Stimulated activated CD4-positive, alpha-beta T cell treated with anti-CD3 and anti-CD28 coated beads, TNF-alpha, amount 100 ng/mL, for 24 hours (primary cell): ENCODE measurements around the gene ZNF438.

ENCODE experiments used
- DNase-seq, 3 experiments: peaks; one replicate each; pipeline ENCODE4 v3.0.0-alpha.2; 2020; ENCODE audit warnings: low read depth in 3 of 3

ZNF438 gene

DNA sequence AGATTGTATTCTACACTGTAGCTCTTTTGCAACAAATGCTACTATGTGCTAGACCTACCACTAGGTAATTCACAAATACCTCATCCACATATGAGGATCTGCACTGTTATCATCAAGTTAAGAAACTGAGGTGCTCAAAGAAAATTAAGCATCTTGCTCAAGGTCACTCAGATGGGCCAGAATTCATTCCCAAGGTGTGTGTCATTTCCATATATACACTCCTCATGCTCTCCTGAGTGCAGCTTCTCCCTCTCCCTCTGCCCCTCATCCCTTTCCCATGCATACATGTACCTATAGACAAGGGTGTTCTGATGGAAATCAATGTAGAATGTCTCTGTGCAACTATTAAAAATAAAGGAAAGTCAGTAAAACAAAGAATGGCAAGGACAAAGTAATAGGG, 146.2 kb downstream of the ZNF438 start:
- no peak for DNase-seq

DNA sequence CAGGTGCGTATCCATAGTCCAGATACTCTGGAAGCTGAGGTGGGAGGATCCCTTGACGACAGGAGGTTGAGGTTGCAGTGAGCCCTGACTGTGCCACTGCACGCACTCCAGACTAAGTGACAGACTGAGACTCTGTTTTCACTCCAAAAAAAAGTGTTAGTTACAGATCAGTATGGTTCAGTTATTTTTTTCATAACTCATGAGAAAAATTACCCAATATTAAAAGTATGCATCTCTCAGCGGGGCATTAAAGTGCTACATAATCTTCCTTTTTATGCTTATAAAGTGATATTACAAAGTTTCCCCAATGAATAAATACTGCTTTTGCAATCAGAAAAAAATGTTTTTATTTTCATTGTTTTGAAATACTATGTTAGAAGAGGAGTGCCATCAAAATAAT, 147.9 kb downstream of the ZNF438 start:
- no peak for DNase-seq

DNA sequence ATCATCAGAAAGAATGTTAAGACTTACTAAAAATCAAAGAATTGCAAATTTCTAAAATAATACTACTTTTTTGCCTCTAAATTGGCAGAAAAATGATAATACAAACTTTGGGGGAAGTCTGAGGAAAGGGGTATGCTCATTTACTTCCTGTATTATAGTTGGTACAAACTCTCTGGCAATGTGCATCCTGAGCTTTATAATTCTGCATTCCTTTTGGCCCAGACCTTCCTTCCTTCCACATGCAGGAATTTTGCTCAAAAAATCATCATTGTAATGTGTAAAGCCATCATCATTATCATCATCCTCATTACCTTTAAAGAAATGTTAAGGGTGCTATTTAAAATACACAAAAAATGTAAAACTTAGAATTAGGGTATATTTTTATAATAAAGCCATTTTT, 148.5 kb downstream of the ZNF438 start:
- no peak for DNase-seq

DNA sequence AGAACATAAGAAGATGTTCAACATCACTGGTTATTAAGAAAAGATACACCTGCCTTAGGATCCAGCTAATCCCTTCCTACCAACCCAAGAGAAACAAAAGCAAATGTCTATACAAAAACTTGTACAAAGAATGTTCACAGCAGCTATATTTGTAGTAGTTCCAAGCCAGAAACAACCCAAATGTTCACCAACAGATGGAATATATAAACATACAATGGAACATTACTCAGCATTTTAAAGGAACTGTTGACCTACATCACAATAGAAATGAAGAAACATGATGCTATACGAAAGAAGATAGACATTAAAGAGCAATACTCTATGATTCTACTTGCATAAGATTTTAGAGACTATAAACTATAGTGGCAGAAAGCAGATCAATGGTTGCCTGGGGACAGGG, 149.4 kb downstream of the ZNF438 start:
- DNase-seq: no peak

DNA sequence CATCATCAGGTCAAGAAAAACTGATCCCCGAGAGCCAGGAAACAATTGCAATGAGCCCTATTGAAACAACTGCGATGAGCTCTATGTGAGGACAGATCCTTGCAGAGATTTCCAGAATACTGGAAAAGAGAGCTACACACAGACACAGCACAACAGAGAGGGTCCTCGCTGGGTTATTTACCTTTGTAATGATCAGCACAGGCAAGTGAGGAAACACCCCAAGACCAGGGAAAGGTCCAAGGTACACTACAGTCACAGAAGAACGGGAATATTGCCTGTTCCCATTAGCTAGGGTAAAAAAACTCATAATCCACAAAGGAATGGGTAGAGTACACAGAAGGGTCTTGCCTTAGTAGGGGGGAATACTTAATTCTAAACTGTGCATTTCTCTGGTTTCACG, 152.7 kb downstream of the ZNF438 start:
- DNase-seq: no peak

DNA sequence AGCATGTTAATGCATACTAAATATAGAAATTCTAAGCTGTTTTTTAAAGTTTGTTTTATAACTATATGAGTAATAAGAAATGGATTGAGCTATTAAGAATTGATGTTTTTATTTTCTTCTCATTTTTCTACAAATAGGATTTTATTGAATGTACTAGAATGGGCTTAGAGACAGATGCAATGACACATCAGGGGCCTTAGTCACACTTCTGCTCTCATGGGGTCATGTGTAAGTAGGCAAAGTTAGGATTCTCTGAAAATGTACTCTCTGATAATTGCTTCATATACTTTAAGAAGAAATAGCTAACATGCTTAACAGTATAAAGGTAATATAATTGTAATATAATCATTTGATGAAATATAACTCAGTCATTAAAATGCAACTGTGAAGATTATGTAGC, 154.6 kb downstream of the ZNF438 start:
- no peak for DNase-seq

DNA sequence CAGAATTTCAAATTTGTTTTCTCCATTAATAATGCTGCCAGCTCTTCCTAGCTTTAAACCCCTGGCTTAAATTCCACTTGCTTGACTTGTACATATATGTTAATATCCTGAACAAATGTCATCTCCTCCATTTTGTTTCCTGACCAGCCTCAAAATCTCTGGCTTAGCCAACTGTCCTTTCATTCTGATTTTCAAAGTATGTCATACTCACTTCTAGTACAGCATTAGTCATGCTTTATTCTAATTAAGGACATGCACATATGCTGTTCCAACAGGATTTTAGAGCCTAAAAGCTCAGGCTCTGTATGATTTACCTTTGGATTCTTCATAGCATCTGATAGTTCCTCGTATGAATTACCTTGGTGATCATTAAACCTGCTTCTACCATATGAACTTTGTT, 158.3 kb downstream of the ZNF438 start:
- no peak for DNase-seq

DNA sequence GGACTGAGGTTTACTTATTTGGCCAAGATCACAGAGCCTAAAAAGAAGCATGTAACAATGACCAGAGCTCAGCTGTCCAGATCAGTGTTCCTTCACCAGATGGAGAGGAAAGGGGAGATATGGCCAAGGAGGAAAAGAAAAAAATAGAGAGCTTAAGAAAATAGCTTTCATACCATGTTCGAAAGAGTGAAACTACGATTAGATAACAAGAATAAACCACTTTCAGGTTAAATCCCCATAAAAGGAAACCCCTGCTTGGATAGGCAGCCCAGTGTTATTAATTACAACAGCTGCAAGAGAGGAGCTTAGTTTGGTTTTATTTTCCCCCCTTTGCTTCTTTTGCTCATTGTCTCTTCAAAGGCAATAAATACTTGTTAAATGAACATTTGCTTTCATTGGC, 160.8 kb downstream of the ZNF438 start:
- no peak for DNase-seq

DNA sequence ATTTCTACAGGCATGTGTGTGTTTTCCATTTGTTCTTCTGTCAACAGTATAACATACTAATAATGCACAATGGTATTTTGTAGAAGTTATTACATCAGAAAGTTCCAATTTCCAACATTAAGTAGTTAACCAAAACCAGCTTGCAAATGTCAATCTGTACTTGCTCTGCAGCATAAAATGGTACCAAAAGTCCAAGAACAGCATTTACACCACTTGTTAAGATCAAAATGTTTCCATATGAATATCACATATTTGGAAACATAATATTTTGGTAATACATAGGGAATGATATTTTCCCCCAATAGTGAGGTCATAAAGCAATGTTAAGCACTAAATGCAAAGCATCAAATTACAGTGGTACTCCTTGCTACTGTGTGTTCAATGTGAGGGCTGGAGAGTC, 162.1 kb downstream of the ZNF438 start:
- DNase-seq: no peak

DNA sequence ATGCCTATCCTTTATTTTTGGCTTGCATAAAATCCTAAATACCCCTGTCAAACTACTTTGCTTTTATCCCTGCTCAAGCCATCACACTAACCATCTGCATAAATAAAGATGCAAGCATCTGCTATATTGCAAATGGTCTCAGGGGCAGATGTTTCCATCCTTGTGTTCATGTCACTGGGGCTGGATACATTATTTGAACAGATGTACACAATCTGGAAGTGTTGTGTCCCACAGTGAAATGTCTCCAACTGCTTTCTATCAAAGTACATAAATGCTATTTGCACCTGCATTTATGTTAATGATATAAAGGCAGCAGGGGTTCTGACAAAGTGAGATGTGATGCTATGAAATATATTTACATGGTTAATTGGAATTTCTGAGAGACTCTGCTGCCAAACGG, 163.1 kb downstream of the ZNF438 start:
- DNase-seq: no peak

DNA sequence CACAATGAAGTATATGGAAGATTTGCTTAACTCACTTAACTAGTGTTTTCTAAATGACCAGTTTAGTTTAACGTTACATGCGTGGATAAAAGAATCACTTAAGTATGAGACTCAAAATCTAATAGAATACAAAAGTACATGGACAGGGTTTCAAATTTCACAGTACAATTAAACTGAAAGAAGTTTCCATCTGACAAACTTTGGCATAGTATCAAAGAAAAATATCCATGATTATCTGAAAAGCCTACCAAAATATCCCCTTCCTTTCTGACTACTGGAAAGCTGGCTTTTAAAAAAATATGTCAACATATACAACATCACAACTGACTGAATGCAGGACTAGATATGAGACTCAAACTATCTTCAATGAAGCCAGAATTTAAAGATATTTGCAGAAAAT, 164.8 kb downstream of the ZNF438 start:
- DNase-seq: no peak

DNA sequence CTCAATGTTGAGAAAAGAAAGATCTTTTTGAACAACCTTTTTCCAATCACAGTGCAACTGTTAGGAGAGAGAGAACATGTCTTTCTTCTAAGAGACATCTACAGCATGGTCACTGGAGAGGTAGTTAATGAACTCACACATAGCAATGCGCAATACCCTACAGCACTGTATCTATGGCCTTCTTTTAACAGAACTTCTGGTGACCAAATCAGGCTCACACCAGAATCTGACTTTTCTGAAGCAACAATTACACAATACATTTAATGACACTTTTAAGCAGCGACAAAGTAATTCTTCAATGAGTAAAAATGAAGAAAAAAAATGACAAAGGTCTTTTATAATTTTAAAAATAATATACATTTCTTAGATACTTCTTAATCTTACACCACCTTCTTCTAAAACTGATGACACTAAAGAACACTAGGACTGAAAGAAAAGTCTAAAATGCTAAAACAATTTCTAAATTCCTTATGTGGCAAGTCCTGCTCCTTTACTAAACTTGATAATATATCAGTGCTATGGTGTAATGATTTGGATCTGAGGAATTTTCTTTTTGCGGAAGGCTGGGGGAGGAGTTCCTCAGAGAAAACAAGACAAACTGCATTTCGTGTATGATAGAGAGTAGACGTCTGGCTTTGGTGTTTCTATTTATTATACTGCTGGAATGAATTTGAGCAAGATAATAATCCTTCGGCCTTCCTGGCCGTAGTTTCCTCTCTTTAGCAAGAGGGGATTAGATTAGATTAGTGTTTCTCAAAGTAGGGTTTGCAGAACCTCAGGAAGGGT, 166.3 kb downstream of the ZNF438 start:
- no peak for DNase-seq

DNA sequence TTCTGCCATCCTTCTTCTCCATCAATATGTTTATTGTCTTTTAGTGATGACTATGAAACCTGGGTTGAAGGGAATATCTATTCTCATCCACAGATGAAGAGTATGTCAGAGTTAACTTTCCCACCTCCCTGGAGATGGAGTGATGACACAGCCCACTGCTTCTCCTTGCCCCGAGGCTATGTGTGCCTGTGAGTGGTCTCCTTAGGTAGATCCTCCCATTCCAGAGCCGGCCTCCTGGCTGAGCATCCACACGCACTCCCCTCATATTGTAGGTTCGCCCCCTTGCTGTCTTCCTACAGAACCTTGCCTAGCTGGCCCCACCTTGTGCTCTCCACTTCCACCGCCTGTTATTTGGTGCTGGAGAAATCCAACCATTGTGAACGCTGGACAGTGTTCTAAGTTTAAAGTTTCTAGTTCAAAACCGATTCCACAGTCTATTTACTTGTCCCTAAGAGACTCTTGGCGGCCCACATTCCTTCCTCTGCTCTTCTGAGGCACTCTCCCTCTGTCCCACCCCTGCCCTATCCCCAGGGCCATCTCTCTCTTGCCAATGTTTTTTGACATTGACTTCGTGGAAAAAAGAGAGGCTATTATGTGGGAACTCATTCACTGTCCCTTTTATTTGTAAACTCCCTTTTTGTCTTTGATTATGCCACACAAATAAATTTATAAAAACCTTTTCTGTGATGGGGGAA, 168.0 kb downstream of the ZNF438 start:
- DNase-seq: no peak

DNA sequence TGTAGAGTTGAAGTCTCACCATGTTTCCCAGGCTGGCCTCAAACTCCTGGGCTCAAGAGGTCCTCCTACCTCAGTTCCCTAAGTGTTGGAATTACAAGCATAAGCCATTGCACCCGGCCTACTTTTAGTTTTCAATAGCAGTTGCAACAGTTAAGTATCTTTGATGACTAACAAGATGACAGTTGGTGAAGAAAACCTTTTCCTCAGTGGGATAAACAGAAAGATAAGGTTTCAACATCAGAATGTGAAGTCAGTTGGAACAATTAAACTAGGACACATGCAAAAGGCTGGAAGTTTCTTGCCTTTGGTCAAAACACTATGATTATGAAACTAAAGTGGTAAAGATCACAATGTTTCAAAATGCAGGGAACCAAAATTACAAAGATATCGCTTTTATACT, 169.2 kb downstream of the ZNF438 start:
- DNase-seq: no peak

DNA sequence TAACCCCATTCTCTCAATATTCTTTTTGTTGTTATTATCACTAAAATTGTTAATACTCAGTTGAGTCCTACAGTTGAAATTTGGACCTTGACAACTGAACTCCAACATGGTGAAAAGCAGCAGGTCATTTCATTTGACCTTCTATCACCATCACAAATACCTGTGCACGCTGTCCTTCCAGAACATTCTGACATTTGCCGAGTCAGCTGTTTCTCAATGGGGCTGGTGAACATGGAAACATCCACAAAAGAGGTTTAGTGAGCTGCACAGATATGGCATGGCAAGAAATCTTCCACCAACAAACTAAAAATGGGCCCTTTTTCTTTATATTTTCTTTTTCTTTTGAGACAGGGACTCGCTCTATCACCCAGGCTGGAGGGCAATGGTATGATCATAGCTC, 169.7 kb downstream of the ZNF438 start:
- DNase-seq: no peak

DNA sequence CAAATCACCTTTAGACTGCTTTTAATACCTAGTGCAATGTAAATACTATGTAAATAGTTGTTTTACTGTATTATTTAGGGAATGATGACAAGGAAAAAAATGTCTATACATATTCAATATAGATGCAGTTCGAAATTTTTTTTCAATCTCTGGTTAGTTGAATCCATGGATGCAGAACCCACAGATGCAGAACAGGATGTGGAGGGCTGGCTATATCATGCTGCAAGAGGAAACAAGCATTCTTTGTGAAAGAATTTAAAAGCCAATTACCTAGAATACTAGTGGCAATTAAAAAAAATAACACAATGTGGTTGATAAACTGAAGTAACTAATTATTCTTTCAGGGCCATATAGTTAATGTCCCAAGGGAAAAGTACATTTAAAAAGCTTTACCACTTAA, 170.4 kb downstream of the ZNF438 start:
- DNase-seq: no peak

DNA sequence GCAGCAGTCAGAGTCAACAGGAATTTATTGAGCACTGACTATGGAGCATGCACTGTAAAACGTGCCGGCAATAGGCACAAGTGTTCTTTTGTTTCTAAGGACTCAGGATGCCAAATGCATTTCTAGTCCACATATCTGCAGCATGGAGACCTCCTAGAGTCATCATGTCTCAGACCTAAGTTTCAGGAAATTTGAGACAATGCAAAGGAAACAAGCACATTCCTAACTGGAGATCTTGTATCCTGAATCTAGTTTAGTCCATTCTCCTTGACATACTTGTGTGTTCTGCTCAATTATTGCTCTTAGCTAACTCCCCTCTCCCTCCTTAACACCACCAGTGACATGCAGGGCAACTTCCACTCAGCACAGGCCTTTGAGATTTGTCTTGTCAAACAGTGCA, 173.2 kb downstream of the ZNF438 start:
- DNase-seq: no peak

DNA sequence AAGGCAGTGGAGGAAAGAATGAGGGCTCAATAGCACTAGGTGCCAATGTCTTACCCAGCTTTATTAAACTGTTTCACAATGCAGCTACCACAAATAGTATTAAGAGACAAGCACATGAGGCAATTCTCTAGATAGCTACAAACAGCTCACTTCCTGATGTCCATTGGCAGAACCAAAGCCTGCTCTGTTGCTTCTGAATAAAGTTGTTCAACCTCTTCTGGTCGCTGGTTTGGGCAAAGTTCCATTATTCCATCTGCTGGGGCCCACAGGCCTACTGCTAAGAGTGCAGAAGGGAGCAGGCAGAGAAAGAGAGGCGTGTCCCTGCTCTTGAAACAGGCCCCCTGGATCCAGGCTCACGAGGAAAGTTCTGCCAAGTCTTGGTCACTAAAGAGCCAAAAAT, 173.9 kb downstream of the ZNF438 start:
- no peak for DNase-seq

DNA sequence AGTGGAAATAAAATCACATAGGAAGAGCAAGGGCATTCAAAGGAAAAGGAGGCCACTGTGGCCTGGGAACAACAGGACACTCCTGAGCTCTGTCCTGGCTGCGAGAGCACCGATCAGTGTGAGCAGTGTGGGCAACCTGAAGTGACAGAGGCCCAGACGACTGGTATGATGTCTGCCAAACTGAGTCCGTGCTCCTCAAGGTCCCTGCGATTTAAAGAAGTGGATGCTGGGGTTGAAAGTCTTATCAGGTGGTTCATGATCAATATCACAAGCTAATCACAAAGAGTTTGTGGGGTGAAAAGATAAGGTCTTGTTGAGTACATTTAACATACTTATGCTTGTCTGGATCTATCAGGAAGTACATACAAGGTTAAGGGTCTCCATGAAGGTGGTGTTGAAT, 176.5 kb downstream of the ZNF438 start:
- no peak for DNase-seq

DNA sequence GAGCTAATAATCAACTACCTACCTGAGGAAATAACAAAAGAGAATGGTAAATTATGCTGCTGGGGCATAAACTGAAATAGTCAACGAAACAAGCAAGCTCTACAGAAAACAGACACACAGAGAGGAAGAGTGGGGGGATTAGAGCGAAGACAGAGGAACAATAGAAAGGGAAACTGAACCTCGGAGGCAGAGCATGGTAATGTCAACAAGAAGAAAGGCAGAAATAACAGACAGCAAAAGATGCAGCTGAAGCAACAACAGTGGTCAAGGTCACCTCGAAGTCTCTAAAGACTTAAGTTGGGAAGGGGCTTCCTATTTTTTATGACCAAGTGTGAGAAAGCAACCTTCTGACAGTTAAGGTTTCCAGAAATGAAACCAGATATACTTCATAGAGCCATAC, 177.0 kb downstream of the ZNF438 start:
- DNase-seq: no peak

DNA sequence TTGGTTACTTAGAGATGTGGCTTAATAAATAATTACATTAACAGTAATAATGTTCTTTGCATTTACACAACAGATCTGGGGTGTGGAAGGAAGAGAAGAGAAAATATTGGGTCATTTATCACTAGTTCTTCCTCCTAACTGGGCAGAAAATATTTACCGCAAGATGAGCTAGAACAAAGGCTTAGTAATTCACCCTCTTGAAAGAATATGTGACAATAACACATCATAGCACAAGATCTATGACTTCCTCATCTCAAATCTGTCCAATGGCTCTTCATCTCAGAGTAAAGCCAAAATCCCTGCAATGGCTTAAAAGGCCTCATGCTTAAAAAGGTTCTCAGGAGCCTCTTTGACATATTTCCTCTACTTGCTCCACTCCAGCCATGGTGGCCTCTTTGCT, 178.6 kb downstream of the ZNF438 start:
- no peak for DNase-seq

DNA sequence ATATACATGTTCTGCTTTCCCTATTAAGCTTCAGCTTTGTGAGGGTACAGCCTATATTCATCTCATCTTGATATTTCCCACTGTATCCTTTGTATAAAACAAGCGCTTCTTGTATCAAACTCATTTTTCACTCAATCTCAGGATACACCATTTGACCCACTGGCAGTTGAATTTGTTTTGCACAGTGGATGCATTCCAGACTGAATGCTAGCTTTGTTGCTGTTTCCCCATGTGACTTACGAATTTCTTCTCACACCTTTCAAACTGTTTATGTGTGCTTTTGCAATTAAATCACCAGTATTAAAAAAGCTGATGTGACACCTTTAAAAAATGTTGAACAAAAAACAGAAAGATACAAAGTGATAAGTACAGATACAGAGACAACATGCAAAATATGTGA, 180.9 kb downstream of the ZNF438 start:
- DNase-seq: no peak

DNA sequence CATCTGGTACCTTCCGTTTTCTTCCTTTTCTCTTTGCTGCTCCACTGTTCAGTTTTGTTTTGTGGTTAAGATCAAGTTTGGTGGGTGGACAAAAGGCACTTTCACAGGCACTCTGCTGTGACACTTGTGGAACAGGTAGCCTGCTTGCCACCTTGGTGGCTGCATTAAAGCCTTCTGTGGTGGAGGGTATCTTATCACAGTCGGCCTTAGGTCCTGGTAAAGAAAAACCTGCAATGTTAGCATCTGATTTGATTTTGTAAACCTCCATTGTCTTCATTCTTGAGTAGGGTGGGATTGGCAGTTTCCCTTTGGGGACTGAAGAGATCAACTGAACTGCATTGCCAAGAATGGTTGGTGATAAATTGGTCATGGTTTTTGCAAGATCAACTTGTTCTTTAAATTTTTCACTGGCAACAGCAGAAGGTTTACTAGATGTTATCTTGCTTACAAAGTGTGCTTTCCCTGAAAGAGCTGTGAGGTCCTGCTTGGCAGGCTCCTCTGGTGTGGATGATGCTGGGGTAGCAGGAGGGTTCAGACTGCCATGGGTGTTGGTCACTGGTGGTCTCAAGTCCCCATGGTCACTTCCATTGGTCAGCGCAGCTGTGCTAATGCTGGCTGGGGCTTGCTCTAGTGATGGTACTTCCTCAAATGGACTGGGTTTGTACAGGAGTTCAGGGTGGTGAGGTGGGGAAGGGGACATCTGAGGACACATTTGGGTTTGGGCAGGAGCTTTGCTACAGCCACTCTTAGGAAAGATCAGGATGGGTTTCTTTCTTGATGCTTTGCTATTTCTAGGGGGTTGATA, 182.2 kb downstream of the ZNF438 start:
- no peak for DNase-seq
